ENCODE data around the gene ZCCHC14.

ZCCHC14 gene

DNA sequence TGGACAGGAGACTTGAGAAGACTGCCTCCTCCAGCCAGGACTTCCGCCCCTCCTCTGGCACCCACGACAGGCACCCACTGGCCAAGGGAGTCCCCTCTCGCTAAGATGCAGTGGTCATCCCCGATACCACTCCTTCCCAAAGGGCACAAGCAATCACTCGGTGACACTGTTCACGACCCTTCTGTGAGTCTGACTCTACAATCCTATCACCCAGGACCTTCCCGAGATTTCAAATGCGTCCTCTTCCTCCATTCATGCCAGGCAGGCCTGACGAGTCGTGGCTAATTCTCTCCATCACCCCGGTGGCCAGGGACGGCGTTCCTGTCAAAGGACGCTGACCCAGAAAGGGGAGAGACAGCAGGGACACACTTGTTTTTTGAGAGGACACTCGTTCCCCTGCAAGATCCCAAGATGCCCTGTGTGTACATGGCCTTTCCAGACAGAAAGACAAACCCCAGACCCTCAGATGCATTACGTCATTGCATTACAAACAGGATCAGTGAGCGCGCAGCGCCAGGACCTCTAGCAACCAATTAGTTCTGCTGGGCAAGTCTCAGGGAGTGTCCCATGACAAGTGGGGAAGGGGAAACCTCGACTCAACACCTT is 121.5 kb downstream of the ZCCHC14 start:
- no peak for DNase-seq (ENCODE audit: low spot score)
- in situ Hi-C loops (cut with MboI; ENCODE audit: low sequenced_read_pairs, unreplicated experiment), result no loop called here
- TF ChIP-seq, protein P1, sequence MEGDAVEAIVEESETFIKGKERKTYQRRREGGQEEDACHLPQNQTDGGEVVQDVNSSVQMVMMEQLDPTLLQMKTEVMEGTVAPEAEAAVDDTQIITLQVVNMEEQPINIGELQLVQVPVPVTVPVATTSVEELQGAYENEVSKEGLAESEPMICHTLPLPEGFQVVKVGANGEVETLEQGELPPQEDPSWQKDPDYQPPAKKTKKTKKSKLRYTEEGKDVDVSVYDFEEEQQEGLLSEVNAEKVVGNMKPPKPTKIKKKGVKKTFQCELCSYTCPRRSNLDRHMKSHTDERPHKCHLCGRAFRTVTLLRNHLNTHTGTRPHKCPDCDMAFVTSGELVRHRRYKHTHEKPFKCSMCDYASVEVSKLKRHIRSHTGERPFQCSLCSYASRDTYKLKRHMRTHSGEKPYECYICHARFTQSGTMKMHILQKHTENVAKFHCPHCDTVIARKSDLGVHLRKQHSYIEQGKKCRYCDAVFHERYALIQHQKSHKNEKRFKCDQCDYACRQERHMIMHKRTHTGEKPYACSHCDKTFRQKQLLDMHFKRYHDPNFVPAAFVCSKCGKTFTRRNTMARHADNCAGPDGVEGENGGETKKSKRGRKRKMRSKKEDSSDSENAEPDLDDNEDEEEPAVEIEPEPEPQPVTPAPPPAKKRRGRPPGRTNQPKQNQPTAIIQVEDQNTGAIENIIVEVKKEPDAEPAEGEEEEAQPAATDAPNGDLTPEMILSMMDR (IDR thresholded peaks at IDR 0.05; ENCODE audit: borderline replicate concordance, control extremely low read depth, extremely low read depth, insufficient read depth, missing control alignments), result no peak

DNA sequence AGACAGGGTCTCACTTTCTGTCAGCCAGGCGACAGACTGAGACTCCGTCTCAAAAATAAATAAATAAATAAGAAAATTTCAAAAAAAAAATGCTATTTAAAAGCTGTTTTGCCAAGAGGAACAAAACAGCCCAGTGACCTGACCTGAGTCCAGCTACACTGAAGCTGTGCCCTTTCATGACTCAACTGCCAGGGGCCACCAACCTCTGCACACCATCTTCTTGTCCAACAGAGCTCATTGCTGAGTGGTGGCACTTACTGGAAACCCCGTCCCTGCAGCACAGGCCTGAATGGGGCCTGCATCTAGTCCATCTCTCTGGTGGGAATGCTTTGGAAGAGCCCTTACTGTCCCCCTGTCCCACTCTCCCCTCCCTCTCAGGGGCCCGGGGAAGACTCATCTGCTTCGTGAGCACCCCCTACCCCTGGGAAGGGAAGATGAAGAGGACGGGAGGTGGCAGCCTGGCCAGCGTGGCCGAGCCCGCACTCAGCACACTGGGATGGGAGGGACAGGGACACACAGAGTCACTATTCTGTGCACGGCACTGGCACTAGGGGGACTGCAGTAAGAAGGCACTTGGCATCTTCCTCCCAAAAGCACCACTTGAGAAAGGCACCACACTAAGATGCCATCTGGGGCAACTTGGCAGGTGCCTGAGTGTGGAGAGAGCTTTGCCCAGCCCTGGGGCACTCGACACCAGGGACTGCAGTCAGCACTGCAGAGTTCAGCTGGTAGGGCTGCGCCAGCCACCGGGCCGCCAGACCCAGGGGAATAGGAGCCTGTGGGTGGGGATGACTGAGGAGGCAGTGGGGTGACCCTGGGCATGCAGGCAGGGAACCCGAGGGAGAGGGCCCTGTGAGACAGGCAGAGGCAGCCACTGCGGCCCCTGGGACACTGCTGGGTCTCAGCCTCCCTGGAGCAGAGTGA is 122.8 kb downstream of the ZCCHC14 start:
- in situ Hi-C loops (cut with MboI; ENCODE audit: low sequenced_read_pairs, unreplicated experiment), result no loop called here
- DNase-seq (ENCODE audit: low spot score), result no peak
- TF ChIP-seq, protein P1 (IDR thresholded peaks at IDR 0.05; ENCODE audit: borderline replicate concordance, control extremely low read depth, extremely low read depth, insufficient read depth, missing control alignments), result no peak

DNA sequence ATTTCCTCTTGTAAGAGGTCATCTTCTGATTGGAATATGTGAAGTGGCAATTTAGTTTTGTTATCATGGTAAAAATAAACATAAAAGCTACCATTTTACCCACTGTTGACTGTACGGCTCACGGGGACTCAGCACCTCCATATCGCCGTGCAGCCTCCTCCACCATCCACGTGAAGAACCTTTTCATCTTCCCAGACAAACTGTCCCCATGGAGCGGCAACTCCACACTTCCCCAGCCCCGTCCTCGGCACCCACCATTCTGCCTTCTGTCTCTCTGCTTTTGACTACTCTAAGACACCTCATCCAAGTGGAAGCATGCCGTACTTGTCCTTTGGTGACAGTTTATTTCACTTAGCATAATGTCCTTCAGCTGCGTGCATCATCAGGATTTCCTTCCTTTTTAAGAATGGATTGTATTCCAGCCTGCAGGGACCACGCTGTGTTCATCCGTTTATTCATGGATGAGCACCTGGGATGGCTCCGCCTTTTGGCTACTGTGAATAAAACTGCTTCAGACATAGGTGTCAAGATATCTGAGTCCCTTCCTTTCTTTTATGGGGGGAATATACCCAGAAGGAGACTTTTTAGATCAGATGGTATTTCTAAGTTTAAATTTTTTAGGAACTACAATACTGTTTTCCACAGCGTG is 123.6 kb downstream of the ZCCHC14 start:
- DNase-seq (ENCODE audit: low spot score), result no peak
- TF ChIP-seq, protein P1 (IDR thresholded peaks at IDR 0.05; ENCODE audit: borderline replicate concordance, control extremely low read depth, extremely low read depth, insufficient read depth, missing control alignments), result no peak
- in situ Hi-C loops (cut with MboI; ENCODE audit: low sequenced_read_pairs, unreplicated experiment), result no loop called here

DNA sequence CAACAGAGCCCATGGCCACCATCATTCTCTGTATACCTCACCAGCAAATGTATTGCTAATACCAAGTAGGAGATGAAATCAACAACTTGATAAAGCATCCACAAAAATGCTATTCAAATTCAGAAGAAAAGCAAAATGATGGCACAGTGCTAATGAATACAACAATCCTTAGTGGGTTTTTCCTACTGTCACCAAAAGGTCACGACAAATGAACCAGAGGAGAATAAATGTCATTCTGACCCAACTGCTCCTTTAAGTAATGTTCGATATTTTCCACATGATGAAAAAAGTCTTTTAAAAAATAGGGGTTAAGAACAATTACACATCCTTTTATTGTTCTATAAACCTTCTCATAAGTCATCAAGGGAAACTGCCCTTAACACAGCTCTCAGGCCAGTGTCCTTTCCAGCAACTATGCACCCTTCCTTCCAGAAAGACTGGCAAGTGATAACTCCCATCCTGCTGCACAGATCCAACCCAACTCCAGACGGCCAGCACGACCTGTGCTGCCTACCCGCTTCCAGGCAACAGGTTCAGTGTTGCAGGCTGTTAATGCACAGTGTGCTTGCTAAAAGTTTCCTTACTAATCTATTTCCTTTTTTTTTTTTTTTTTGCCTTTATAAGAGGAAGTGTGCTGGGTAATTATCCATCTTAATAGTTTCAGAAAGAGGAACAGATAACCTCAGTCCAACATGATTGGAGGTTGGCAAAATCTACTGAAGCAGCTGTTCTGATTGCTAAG is 124.6 kb downstream of the ZCCHC14 start:
- in situ Hi-C loops (cut with MboI; ENCODE audit: low sequenced_read_pairs, unreplicated experiment), result no loop called here
- TF ChIP-seq, protein P1 (IDR thresholded peaks at IDR 0.05; ENCODE audit: borderline replicate concordance, control extremely low read depth, extremely low read depth, insufficient read depth, missing control alignments), result no peak
- no peak for DNase-seq (ENCODE audit: low spot score)

DNA sequence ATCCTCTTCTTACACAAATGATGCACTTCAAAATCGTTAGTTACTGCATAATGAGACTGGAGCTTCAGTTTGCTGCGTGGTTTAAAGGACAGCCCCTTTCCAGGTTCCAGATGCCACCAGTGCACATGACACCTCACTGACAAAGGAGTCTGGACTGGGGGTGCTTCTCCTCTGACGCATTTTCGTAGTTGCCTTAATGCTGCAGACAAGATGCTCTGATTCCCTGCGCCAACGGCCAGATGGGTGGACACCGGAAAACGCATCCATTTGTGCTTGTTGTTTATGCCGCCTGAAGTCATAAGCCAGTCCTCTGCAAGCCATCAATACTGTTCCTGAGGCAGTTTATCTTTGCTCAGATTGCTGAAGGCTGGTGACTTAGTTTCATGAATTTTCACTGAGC is 125.3 kb downstream of the ZCCHC14 start:
- TF ChIP-seq, protein P1 (IDR thresholded peaks at IDR 0.05; ENCODE audit: borderline replicate concordance, control extremely low read depth, extremely low read depth, insufficient read depth, missing control alignments), result no peak
- in situ Hi-C loops (cut with MboI; ENCODE audit: low sequenced_read_pairs, unreplicated experiment), result no loop called here
- no peak for DNase-seq (ENCODE audit: low spot score)

DNA sequence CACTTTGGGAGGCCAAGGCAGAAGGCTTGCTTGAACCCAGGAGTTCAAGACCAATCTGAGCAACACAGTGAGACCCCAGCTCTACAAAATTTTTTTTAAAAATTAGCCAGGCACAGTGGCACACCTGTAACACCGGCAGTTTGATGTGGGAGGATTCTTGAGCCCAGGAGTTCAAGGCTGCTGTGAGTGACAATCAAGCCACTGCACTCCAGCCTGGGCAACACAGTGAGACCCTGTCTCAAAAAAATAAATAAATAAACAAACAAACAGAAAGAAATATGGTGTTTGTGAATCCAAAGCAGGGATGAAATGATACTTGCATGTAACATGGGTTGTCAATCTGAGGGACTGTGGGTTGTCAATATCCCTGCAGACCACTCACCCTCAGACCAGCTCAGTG is 125.9 kb downstream of the ZCCHC14 start:
- in situ Hi-C loops (cut with MboI; ENCODE audit: low sequenced_read_pairs, unreplicated experiment), result no loop called here
- TF ChIP-seq, protein P1 (IDR thresholded peaks at IDR 0.05; ENCODE audit: borderline replicate concordance, control extremely low read depth, extremely low read depth, insufficient read depth, missing control alignments), result no peak
- DNase-seq (ENCODE audit: low spot score), result no peak

Measured in GM13976 (cell line).